Panc1 (cell line): ENCODE data around the gene PPM1H. TPM values are rescaled to one million over a fixed set of nuclear protein-coding genes. Genes with fewer than 3 reads are reported as not detected.

Source experiments
- ATAC-seq: fragments of 200-7000 bp; cut with Tn5 transposase; 2 replicates; pipeline ENCODE4 v1.9.1; 2020; ENCODE audit warnings: mild to moderate bottlenecking, moderate library complexity
- BruUV-seq: library from RNA; stranded (reverse); fragments of 400-500 nt; replicated peaks from 2 replicates; lab custom pipeline; 2021; lab: Mats Ljungman, UMichigan
- CTCF ChIA-PET: fragments of 300-600 bp; sonication (Branson Sonifier 250); formaldehyde crosslinking; loops from one replicate; lab custom pipeline; 2022; ENCODE audit warnings: antibody characterized with exemption; lab: Charles Lee
- POLR2A ChIA-PET: fragments of 300-600 bp; sonication (Branson Sonifier 250); formaldehyde crosslinking; loops from one replicate; lab custom pipeline; 2022; ENCODE audit warnings: antibody characterized with exemption; lab: Charles Lee
- DNase-seq: peaks from one replicate; pipeline ENCODE4 v3.0.0-alpha.2; 2010; ENCODE audit warnings: low read depth, low spot score
- H3K27ac ChIP-seq: 2 replicates; pipeline ENCODE4 v1.5.1; 2011; ENCODE audit warnings: mild to moderate bottlenecking, low read length, inconsistent platforms
- H3K27me3 ChIP-seq: fragments of 200-500 bp; sonication (Bioruptor generic); 2 replicates; pipeline ENCODE4 v1.6.0; 2014; ENCODE audit warnings: low read length, inconsistent platforms; ENCODE audit not compliant: control insufficient read depth, insufficient read depth
- H3K36me3 ChIP-seq: fragments of 200-500 bp; sonication (Bioruptor generic); 2 replicates; pipeline ENCODE4 v1.5.1; 2014; ENCODE audit warnings: inconsistent platforms, mild to moderate bottlenecking, low read length, moderate library complexity; ENCODE audit not compliant: control insufficient read depth, insufficient read depth
- H3K4me1 ChIP-seq: 2 replicates; pipeline ENCODE4 v1.5.1; 2011; ENCODE audit warnings: inconsistent platforms, mild to moderate bottlenecking, low read length, moderate library complexity; ENCODE audit not compliant: control insufficient read depth, insufficient read depth
- H3K4me3 ChIP-seq, 2 experiments: 2 replicates each; pipeline ENCODE4 v1.5.1; 2011 to 2012; ENCODE audit warnings: low read depth in 2 of 2, low read length in 2 of 2, mild to moderate bottlenecking in 2 of 2, inconsistent platforms in 1 of 2, moderate library complexity in 1 of 2
- H3K9me3 ChIP-seq: fragments of 200-500 bp; sonication (Bioruptor generic); 2 replicates; pipeline ENCODE4 v1.5.1; 2014; ENCODE audit warnings: low read depth, mild to moderate bottlenecking, inconsistent platforms, low read length, moderate library complexity; ENCODE audit not compliant: control insufficient read depth, insufficient read depth
- CTCF ChIP-seq: fragments of 450-650 bp; IDR thresholded peaks from 2 replicates; pipeline ENCODE4 v1.5.1; 2017; ENCODE audit warnings: mild to moderate bottlenecking
- POLR2AphosphoS5 ChIP-seq: IDR thresholded peaks from 2 replicates; pipeline ENCODE4 v1.6.1; 2012; ENCODE audit warnings: mild to moderate bottlenecking, low read depth, low read length, moderate library complexity
- REST ChIP-seq, 2 experiments: IDR thresholded peaks; 2 replicates each; pipeline ENCODE4 v1.6.1; 2011 to 2012; ENCODE audit warnings: low read depth in 2 of 2, control low read depth in 1 of 2, low read length in 1 of 2, mild to moderate bottlenecking in 1 of 2, moderate library complexity in 1 of 2; ENCODE audit not compliant: insufficient read depth in 1 of 2
- SIN3A ChIP-seq: IDR thresholded peaks from 2 replicates; pipeline ENCODE4 v1.6.1; 2012; ENCODE audit warnings: low read depth, mild to moderate bottlenecking, low read length, moderate library complexity, borderline replicate concordance; ENCODE audit not compliant: insufficient read depth
- TCF7L2 ChIP-seq: IDR thresholded peaks from 2 replicates; pipeline ENCODE4 v1.6.1; 2011; ENCODE audit warnings: mild to moderate bottlenecking, low read depth, low read length, inconsistent platforms
- in situ Hi-C: cut with HindIII; loops from 2 replicates; pipeline ENCODE4 v1.10.0; 2016; ENCODE audit warnings: low sequenced_read_pairs, low pct_unique_long_range_greater_than_20kb
- intact Hi-C: fragments of 100-400 bp; cut with micrococcal nuclease; formaldehyde crosslinking; loops from one replicate; pipeline ENCODE4 v1.10.0; 2022; ENCODE audit not compliant: unreplicated experiment
- total RNA-seq: library from RNA; stranded (reverse); gene quantifications from one replicate; pipeline ENCODE4 v1.2.1, GENCODE V29; 2021; ENCODE audit not compliant: unreplicated experiment

Gene PPM1H
- total RNA-seq, 1 experiment from 2014 or later: 22.9 TPM

GRCh38 chr12:62832027-62832426, 102.9 kb downstream of the PPM1H start:
- CTCF ChIA-PET: no interaction called here
- H3K4me3 ChIP-seq: no peak overlapping the region
- DNase-seq (no peak), ATAC-seq (no peak)
- no peaks in the 10 kb centered on the region for H3K27me3 ChIP-seq
- no peak overlapping the region for H3K27ac ChIP-seq
- intact Hi-C loops: no loop called here
- peaks cover 9% of the 10 kb centered on the region; the same call in 1 of the 2 replicates for H3K4me1 ChIP-seq
- BruUV-seq: no TSS peak
- H3K36me3 ChIP-seq: no peaks in the 10 kb centered on the region
- in situ Hi-C loops: no loop called here
- TF ChIP-seq POLR2AphosphoS5 (no peak), CTCF (no peak), SIN3A (no peak), TCF7L2 (no peak), REST (IDR thresholded peaks at IDR 0.05; ENCODE audit: insufficient read depth in 1 of 2, low read depth in 2 of 2, low read length in 1 of 2) (no peak)
- POLR2A ChIA-PET: no interaction called here
- H3K9me3 ChIP-seq: no peaks in the 10 kb centered on the region

GRCh38 chr12:62827855-62828254, 107.1 kb downstream of the PPM1H start:
- intact Hi-C loops (no loop called here), in situ Hi-C loops (no loop called here)
- H3K27ac ChIP-seq: no peak overlapping the region
- no peak overlapping the region for H3K4me3 ChIP-seq
- TF ChIP-seq SIN3A (no peak), TCF7L2 (no peak), POLR2AphosphoS5 (no peak), CTCF (no peak), REST (IDR thresholded peaks at IDR 0.05; ENCODE audit: insufficient read depth in 1 of 2, low read depth in 2 of 2, low read length in 1 of 2) (no peak)
- ATAC-seq (no peak), DNase-seq (no peak)
- no peaks in the 10 kb centered on the region for H3K4me1 ChIP-seq
- H3K9me3 ChIP-seq: no peaks in the 10 kb centered on the region
- ChIA-PET CTCF (no interaction called here), POLR2A (no interaction called here)
- no TSS peak for BruUV-seq
- H3K36me3 ChIP-seq: no peaks in the 10 kb centered on the region
- no peaks in the 10 kb centered on the region for H3K27me3 ChIP-seq
